AG09309 (cell line): Measurements from ENCODE around the gene MTX3.

Experiments
- DNase-seq: peaks from one replicate; pipeline ENCODE4 v3.0.0-alpha.2; 2010; ENCODE audit warnings: low read depth
- H3K4me3 ChIP-seq: 2 replicates; pipeline ENCODE4 v1.5.1; 2011; ENCODE audit warnings: mild to moderate bottlenecking, low read depth, low read length, moderate library complexity; ENCODE audit not compliant: control insufficient read depth
- CTCF ChIP-seq: IDR thresholded peaks from 2 replicates; pipeline ENCODE4 v1.5.1; 2011; ENCODE audit warnings: mild to moderate bottlenecking, low read depth, low read length, inconsistent platforms; ENCODE audit not compliant: insufficient read depth, control insufficient read depth; ENCODE audit errors: missing control alignments

MTX3 gene

GRCh38 chr5:79963261-79964061 is 27.6 kb downstream of the MTX3 start:
- TF ChIP-seq CTCF, result no peak
- H3K4me3 ChIP-seq, result no peak overlapping the region
- DNase-seq, result no peak

- no peak for TF ChIP-seq CTCF
- DNase-seq, result no peak
Measured at GRCh38 chr5:79962575-79963222, 28.4 kb downstream of the MTX3 start.

GRCh38 chr5:79961716-79962574 is 29.1 kb downstream of the MTX3 start:
- H3K4me3 ChIP-seq, result no peak overlapping the region
- DNase-seq, result no peak
- no peak for TF ChIP-seq CTCF

More at GRCh38 chr5:79962575-79963222, 28.4 kb downstream of the MTX3 start:
- H3K4me3 ChIP-seq, result no peak overlapping the region

- no peak for DNase-seq
- no peak for TF ChIP-seq CTCF
- H3K4me3 ChIP-seq, result no peak overlapping the region
Measured at GRCh38 chr5:79959407-79959806, 31.7 kb downstream of the MTX3 start.

- H3K4me3 ChIP-seq, result no peak overlapping the region
- no peak for DNase-seq
Measured at GRCh38 chr5:79955941-79956670, 35.0 kb downstream of the MTX3 start.

More at GRCh38 chr5:79955941-79956670, 35.0 kb downstream of the MTX3 start:
- no peak for TF ChIP-seq CTCF
